DLD1 (cell line): ENCODE measurements around the gene GRIP2.

Experiments
- in situ Hi-C: cut with HindIII; loops from 2 replicates; pipeline ENCODE4 v1.10.0; 2017; ENCODE audit warnings: low sequenced_read_pairs

Gene GRIP2

DNA sequence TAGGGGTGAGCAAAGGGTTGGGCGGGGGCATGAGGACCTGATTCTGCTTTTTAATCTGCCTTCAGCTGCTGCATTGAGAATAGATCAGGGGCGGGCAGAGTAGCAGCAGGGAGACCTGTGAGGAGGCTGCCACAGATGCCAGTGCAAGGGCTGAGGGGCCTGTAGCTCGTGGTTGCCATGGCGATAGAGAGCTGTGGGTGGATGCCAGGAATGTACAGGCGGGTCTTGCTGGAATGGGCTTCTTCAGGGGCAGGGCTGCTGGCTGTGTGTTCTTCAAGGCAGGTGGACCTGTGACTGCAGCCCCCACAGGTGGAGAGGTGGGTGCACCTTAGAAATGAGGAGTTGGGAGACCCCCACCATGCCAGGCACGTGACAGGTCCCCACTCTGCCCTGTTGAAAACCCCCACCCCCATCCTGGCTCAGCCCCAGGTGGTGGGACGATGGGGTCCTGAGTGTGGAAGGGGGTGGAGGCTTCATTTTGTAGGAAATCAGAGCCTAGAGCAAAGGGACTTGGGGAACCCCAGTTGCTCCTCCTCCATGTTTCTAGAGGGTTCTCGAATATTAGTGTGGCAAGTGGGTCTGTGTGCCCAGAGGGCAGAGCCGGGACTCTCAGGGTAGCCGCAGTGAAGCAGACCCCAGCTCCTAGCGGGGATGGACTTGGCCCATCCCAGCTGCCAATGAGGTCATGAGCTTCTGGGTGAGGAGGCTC, 99.5 kb downstream of the GRIP2 start:
- in situ Hi-C loops = no loop called here

GRCh38 chr3:14440168-14440518, 100.0 kb downstream of the GRIP2 start:
- in situ Hi-C loops = no loop called here

- in situ Hi-C loops = no loop called here
Measured at GRCh38 chr3:14439501-14440167, 100.5 kb downstream of the GRIP2 start.
